ENCODE data around the gene FLOT1. TPM values are rescaled to one million over a fixed set of nuclear protein-coding genes. Genes with fewer than 3 reads are reported as not detected.
"Not testable (repeated sequence)": the region's sequence is repeated elsewhere in the genome, so short reads cannot be mapped to it uniquely, and the experiment has no call there.

The FLOT1 gene
- total RNA-seq, 1 donor from 2014 or later: 207 TPM

DNA sequence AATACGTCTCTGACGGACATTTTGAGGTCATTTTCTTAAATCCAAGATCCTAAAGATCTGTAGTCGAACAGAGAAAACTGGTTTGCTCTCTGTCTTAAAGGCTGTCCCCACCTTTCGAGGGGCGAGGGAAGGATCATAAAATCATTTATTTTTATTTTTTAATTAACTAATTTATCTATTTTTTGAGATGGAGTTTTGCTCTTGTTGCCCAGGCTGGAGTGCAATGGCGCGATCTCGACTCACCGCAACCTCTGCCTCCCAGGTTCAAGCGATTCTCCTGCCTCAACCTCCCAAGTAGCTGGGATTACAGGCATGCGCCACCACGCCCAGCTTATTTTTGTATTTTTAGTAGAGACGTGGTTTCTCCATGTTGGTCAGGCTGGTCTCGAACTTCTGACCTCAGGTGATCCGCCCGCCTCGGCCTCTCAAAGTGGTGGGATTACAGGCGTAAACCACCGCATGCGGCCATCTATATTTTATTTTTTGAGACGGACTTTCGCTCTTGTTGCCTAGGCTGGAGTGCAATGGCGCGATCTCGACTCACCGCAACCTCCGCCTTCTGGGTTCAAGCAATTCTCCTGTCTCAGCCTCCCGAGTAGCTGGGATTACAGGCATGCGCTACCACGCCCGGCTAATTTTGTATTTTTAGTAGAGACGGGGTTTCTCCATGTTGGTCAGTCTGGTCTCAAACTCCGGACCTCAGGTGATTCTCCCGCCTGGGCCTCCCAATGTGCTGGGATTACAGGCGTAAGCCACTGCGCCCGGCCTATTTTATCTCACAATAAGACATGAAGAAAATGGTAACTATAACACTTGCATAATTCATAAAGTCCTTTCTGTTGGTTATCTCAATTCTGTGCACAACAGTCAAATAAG, 24.4 kb downstream of the FLOT1 start:
- ATAC-seq (ENCODE audit: poor library complexity); DNase-seq: not testable (repeated sequence)
- intact Hi-C loops (cut with DNase I): loop anchor here (5.0 kb wide), 2 partner anchors 101 to 161 kb away; partner anchors contain the start of genes GNL1, MRPS18B, PPP1R10 and PRR3

DNA sequence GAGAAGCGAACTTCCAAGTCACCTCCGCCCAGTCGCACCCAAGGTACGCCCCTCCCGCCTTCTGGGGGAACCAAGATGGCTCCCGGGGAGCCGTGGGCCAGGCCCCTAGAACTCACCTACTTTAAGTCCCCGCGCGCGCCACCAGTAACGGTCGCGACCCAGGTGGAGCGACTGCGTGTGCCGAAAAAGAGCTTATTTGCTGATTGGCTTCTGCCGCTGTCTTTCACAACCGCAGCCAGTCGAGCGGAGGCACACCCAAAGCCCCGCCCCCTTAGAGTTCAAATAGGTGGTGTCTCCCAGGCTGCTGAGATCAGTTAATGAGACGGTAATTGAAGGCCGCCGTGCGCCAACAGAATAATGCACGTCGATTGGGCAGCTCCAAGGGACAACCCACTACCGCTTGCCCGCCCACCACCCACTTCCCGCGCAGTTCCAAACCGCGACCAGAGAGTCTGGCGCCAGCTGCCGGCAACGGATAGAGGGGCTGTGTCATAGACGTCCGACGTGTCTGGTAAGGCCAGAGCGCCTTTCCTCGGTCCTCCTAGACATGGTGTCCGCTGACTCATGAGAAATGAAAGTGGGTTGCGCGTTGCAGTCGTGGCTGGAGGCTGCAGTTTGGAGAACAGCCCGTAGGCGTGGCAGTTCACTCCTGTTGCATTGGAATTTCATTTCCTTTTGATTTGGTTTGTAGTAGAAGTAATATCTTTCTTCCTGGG, 25.2 kb downstream of the FLOT1 start, which contains the start of gene MDC1:
Gene MDC1, minus strand, starts transcription at position 153 of the 716 bp plus-strand sequence. CDS start 2,106 bp downstream, outside the sequence.
- intact Hi-C loops (cut with DNase I): loop anchor here (5.0 kb wide), 2 partner anchors 100 to 160 kb away; partner anchors contain the start of genes GNL1, MRPS18B, PPP1R10 and PRR3
- ATAC-seq (ENCODE audit: poor library complexity): peak; percentile 81
- DNase-seq: peak; percentile 100

DNA sequence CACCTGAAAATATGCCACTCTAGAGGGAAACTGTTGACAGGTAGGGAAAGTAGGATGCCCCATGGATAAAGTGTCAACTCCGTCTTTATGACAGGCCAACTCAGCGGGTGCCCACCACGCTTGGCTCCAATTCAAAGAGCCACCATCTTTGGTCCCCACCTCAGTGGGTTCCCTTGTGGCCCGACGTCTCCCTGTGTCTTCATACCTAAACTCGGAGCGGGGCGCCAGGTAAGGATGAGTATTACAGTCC, 25.7 kb downstream of the FLOT1 start:
- intact Hi-C loops (cut with DNase I): loop anchor here (5.0 kb wide), 2 partner anchors 100 to 160 kb away; partner anchors contain the start of genes GNL1, MRPS18B, PPP1R10 and PRR3
- ATAC-seq (ENCODE audit: poor library complexity): no peak
- no peak for DNase-seq

DNA sequence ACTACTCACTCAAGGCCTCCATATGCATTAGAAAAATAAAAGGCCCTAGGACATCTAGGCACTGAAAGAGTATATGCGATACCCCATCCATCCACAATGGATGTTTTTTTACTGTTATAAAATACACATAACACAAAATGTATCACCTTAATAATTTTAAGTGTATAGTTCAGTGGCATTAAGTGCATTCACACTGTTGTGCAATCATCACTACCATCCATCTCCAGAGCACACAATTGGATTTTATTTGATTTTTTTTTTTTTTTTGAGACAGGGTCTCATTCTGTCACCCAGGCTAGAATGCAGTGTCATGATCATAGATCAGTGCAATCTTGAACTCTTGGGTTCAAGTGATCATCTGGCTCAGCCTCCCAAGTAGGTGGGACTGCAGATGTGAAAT, 28.2 kb downstream of the FLOT1 start:
- ATAC-seq (ENCODE audit: poor library complexity) (no peak), DNase-seq (no peak)
- intact Hi-C loops (cut with DNase I): no loop called here

DNA sequence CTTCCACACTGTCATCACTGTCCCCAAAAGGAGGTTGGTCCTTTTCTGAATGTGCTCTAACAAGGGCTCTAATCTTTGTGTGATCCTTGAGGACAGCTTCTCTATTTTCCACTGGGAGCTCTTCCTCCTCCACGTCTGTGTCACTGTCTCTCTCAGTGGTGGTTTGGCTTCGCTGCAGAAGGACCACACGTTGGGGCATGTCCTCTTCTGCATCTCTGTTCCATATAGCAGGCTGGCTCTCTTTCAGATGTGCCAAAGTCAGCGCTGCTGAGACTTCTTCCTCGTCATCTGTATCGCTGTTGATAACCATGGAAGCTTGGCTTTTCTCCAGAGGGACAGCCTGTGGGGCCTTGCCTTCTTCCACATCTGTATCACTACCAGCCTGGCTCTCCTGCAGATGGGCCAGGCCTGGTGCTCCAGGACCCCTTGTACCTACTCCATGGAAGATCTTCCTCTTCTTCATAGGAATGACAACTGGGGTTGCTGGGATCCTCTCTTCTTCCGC, 30.0 kb downstream of the FLOT1 start:
- intact Hi-C loops (cut with DNase I): no loop called here
- DNase-seq: no peak
- no peak for ATAC-seq (ENCODE audit: poor library complexity)

DNA sequence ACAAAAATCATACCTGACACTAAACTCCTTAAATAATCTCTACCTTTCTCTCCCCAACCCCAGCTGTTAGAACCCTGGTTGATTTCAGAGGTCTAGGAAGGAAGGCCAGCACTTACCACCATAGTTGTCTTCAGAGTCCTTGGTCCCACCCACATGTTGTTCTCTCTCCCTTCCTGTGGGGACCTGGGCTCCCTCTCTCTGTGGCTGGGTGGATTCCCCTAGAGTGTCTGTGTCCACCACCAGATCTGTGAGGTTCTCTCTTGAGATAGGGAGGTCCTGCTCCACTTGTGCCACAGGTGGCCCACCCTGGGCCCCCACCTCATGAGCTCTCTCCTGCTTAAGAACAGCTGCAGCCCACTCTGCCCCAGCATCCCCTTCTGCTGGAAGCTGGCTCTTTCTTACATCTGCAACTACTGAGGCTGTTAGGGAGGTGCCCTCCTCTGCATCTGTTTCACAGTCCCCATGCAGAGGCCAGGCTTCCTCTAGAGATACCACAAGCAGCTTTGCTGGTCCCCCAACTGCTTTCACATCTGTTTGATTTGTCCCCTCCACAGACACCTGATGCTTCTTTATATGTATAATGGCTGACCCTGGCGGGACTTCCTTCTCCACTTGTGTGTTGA, 30.6 kb downstream of the FLOT1 start:
- intact Hi-C loops (cut with DNase I): no loop called here
- DNase-seq: no peak
- ATAC-seq (ENCODE audit: poor library complexity): no peak

DNA sequence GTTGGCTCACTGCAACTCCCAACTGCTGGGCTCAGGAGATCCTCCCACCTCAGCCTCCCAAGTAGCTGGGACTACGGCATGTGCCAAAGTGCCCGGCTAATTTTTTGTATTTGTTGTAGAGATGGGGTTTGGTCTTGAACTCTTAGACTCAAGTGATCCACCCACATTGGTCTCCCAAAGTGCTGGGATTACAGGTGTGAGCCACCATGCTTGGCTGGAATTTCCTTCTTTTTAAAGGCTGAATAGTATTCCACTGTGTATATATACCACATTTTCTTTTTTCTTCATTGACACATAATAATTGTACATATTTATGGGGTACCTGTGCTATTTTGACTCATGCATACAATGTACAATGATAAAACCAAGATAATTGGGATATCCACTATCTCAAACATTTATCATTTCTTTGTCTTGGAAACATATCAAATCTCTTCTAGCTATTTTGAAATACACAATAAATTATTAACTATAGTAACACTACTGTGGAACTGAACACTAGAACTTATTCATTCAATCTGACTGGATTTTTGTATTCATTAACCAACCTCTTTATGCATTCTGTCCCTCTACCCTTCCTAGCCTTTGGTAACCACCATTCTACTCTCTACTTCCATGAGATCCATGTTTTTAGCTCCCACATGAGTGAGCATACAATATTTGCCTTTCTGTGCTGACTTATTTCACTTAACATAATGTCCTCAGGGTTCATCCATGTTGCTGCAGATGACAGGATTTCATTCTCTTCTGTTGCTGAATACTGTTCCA, 33.2 kb downstream of the FLOT1 start:
- intact Hi-C loops (cut with DNase I): no loop called here
- no peak for DNase-seq

DNA sequence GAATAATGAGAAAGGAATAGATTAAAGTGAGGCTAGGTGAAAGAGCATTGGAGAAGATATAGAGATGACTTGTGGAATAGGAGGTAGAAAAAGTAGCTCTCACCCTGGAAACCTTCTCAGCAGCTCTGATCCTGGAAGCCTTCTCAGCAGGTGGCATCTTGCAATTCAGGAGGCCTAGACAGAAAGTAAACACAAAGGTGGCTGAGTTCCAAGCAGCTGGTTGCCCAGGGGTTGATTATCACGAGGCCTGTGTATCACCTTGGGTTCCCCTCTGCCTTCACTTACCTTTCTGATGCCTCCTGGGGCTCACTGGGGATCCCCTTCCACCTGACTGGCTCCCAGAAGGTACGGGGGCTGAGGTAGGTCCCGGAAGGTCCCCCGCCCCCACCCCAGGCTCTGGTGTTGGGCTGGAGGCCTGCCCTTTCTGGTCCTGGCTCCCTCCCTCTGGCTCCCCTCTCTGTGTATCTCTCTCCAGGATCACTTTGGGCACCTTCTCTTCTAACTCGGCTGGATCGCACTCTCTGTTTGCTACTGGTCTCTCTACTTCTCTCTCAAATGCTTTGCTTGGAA, 35.1 kb downstream of the FLOT1 start:
- intact Hi-C loops (cut with DNase I): no loop called here
- no peak for DNase-seq
- no peak for ATAC-seq (ENCODE audit: poor library complexity)

More for the DNA sequence above, 33.2 kb downstream of the FLOT1 start:
- ATAC-seq (ENCODE audit: poor library complexity): no peak

DNA sequence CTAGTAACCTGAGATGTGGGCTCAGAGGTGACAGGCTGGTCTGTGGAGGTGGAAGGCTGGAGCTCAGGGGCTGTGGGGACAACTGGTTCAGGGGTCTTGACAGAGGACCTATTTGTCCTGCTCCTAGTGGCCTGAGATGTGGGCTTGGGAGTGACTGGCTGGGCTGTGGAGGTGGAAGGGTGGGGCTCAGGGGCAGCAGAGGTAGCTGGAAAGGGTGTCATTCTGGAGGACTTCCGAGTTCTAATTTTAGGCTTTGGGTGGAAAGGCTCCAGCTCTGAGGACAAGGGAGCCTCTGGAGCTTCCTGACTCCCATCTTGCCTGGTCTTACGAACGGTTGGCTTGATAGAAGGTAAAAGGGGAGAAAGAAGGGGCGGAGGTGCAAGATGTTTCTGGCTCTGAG, 36.9 kb downstream of the FLOT1 start:
- intact Hi-C loops (cut with DNase I): no loop called here
- DNase-seq (no peak), ATAC-seq (ENCODE audit: poor library complexity) (peak; percentile 79)

DNA sequence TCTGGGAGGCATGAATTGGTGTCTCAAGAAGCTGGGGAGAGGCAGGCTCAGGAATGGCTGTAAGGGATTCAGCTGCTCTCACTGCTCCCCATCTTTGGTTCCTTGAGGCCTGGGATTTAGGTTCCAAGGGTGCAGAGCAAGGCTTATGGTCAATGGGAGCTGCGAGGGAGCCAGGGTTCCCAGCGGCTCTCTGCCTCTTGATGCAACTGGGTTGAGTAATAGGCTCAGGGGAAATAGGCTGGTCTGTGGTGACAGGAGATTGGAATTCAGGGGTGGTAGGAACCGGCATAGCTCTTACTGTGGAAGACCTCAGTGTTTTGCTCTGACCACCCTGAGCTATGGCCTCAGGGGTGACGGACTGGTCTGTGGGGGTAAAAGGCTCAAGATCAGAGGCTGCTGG, 38.7 kb downstream of the FLOT1 start:
- no peak for ATAC-seq (ENCODE audit: poor library complexity)
- intact Hi-C loops (cut with DNase I): no loop called here
- no peak for DNase-seq

DNA sequence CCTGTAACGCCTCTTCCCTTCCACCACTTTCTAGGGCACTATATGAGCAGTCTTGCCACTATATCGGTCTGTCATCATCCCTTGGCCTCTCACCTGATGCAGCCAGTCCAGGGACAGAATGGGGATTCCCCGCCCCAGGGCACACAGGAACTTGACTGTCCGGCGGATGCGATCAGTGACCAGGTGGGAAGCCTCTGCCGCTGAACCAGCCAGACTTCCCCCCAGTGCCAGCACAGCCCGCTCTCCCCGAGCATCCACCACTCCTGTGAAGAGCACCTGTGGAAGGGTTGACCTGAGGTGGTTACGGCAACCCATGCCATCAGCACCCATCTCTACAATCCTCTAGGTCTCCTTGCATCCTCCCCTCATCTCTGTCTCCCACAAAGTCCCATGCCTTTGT, 39.5 kb downstream of the FLOT1 start:
- no peak for ATAC-seq (ENCODE audit: poor library complexity)
- no peak for DNase-seq
- intact Hi-C loops (cut with DNase I): no loop called here

DNA sequence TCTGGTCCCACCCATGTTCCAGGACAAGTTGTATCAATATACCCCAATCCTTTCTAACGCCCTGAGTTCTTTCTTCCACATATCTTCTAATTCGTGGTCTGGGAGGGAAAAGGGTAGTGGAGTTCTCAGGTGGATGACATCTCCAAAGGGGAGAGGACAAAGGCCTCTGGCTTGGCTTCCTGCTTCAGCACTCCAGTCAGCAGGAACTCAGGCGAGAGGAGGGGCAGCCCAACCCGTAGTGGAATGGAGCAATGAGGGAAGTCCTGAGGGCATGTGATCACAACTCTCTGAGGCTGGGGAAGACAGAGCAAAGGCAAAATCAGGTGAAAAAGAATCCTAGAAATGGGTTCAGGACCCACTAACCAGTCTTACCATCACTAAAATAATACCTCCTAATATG, 42.1 kb downstream of the FLOT1 start:
- no peak for DNase-seq
- intact Hi-C loops (cut with DNase I): no loop called here
- ATAC-seq (ENCODE audit: poor library complexity): peak; percentile 82

DNA sequence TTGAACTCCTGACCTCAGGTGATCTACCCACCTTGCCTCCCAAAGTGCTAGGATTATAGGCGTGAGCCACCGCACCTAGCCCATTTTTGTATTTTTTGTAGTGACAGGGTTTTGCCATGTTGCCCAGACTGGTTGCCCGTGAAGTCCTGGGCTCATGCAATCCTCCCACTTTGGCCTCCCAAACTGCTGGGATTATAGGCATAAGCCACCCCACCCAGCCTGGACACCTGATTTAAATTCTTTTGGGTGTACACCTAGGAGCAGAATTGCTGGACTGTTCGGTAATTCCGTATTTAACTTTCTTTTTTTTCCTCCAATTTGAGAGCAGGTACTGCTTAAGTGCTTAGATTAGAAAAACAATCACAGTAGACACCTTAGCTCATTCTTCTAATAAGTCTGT, 46.1 kb downstream of the FLOT1 start:
- ATAC-seq (ENCODE audit: poor library complexity): no peak
- intact Hi-C loops (cut with DNase I): no loop called here
- no peak for DNase-seq

DNA sequence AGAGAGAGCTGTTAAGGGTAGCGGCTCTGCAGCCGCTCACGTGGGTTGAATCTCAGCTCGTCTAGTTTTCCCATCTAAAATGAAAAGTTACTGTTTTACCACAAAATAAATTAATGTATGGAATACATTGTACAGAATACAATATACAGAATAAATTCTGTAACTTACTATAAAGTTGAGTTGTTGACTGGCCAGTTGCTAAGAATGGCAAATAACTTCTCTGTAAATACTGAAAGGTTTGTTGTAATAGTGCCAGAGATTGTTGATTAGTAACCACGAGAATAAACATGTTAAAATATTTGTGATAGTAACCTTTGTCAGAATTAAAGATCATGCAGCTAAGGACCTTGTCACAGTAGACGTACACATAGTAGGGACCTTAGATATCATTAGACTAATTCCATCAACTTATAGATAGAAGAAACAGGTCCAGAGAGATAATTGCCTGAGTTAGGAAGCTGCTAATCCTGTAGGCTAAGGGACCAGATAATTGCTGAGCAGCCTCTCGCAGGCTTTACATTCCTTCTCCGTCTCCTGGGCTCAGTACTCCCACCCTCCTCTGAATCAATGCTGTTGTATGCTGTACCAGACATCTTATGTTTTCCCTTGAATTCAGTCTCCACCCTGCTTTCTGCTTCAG, 51.2 kb downstream of the FLOT1 start:
- ATAC-seq (ENCODE audit: poor library complexity): no peak
- DNase-seq: no peak
- intact Hi-C loops (cut with DNase I): no loop called here

DNA sequence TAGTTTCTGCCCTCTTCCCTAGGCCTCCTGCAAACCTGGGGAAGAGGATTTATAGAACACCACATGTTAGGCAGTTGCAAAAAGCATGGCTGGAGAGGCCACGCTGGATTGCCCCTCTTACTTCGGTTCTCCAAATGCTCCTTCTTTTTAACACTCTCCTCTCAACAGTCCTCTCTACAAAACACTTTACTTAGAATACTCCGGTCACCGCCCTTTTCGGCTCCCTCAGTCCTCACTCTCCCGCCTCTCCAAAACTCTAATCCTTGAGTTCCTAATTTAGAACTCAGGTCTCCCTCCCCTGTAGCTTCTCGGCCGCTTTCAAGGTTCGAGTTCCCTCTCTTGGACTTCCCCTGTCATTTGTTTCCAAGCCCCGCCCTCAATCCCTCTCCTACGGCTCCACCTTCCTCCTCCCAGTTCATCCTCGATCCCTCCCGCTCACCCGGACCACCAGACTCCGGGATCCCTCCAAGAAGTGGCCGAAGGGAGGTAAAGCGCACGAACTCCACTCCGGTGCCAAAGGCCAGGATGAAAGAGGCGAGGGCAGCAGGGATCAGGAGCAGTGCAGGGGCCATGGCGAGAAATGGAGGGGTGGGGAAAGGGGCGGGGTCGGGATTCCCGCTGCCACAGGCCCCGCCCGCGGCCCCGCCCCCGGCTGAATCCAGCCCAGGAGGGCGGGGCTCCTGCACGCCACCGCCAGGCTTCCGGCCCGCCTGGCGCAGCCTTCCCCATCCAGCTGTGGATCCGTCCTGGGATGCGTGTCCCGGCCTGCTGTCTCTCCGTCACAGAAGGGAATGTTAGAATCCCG, 51.9 kb downstream of the FLOT1 start, which contains the start of gene NRM:
Gene NRM, minus strand, starts transcription at position 582 of the 805 bp plus-strand sequence. Its CDS starts 10 bp downstream, at position 572.
- intact Hi-C loops (cut with DNase I): no loop called here
- ATAC-seq (ENCODE audit: poor library complexity) (peak; percentile 77), DNase-seq (peak; percentile 94)

DNA sequence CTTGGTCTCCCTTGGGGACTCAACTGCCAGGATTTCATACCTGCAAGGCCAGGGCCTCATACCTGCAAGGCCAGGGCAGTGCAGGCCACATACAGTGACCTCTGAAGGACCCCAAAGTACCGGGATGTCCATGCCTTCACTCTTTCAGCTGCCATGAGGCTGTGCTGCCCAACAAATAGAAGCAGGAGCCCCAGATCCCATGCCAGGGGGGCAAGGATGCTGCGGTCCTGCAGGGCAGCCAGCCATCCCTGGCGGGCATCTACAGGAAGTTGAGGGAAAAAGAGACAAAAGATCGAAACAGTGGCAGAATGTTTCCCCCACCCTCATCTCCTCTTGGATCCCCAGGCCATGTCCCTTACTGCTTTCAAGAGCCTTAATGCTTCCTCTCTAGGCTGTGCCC, 52.5 kb downstream of the FLOT1 start:
- intact Hi-C loops (cut with DNase I): no loop called here
- no peak for DNase-seq

More for the DNA sequence above, 52.5 kb downstream of the FLOT1 start:
- no peak for ATAC-seq (ENCODE audit: poor library complexity)

All from Right ventricle myocardium superior (tissue), 1 donor.